Measurements from ENCODE around the gene INCA1. TPM values are rescaled to one million over a fixed set of nuclear protein-coding genes. Genes with fewer than 3 reads are reported as not detected.

Gene INCA1
- total RNA-seq, 1 donor from 2014 or later = 2.2 TPM

GRCh38 chr17:4987767-4988567 lies 9.4 kb downstream of the INCA1 start:
- no peak for DNase-seq (ENCODE audit: low spot score)
- Mint-ChIP-seq H3K27ac (ENCODE audit: unreplicated experiment) (no peak overlapping the region), H3K9me3 (ENCODE audit: unreplicated experiment) (no peaks in the 10 kb centered on the region), H3K4me1 (ENCODE audit: unreplicated experiment) (peaks cover 27% of the 10 kb centered on the region), H3K4me3 (ENCODE audit: unreplicated experiment) (peak overlapping the region; percentile 85), H3K36me3 (ENCODE audit: low read depth, unreplicated experiment) (peaks cover 18% of the 10 kb centered on the region), H3K27me3 (ENCODE audit: unreplicated experiment) (peaks cover 18% of the 10 kb centered on the region)
- TF ChIP-seq, protein P1, sequence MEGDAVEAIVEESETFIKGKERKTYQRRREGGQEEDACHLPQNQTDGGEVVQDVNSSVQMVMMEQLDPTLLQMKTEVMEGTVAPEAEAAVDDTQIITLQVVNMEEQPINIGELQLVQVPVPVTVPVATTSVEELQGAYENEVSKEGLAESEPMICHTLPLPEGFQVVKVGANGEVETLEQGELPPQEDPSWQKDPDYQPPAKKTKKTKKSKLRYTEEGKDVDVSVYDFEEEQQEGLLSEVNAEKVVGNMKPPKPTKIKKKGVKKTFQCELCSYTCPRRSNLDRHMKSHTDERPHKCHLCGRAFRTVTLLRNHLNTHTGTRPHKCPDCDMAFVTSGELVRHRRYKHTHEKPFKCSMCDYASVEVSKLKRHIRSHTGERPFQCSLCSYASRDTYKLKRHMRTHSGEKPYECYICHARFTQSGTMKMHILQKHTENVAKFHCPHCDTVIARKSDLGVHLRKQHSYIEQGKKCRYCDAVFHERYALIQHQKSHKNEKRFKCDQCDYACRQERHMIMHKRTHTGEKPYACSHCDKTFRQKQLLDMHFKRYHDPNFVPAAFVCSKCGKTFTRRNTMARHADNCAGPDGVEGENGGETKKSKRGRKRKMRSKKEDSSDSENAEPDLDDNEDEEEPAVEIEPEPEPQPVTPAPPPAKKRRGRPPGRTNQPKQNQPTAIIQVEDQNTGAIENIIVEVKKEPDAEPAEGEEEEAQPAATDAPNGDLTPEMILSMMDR (IDR thresholded peaks at IDR 0.05; ENCODE audit: unreplicated experiment) = no peak

GRCh38 chr17:4986951-4987766 lies 10.2 kb downstream of the INCA1 start, which contains the start of gene CAMTA2:
TSS of gene CAMTA2 (minus strand) at chr17:4987675. CDS start at chr17:4986222, 1,453 bp downstream.
- Mint-ChIP-seq H3K9me3 (ENCODE audit: unreplicated experiment) (no peaks in the 10 kb centered on the region), H3K4me3 (ENCODE audit: unreplicated experiment) (peak within 1 kb of the TSS; percentile 88), H3K27me3 (ENCODE audit: unreplicated experiment) (peaks cover 20% of the 10 kb centered on the region), H3K27ac (ENCODE audit: unreplicated experiment) (no peak within 1 kb of the TSS), H3K4me1 (ENCODE audit: unreplicated experiment) (peaks cover 27% of the 10 kb centered on the region), H3K36me3 (ENCODE audit: low read depth, unreplicated experiment) (peaks cover 24% of the 10 kb centered on the region)
- DNase-seq (ENCODE audit: low spot score) = peak; percentile 79
- TF ChIP-seq, protein P1 (IDR thresholded peaks at IDR 0.05; ENCODE audit: unreplicated experiment) = peak; percentile 82

DNA sequence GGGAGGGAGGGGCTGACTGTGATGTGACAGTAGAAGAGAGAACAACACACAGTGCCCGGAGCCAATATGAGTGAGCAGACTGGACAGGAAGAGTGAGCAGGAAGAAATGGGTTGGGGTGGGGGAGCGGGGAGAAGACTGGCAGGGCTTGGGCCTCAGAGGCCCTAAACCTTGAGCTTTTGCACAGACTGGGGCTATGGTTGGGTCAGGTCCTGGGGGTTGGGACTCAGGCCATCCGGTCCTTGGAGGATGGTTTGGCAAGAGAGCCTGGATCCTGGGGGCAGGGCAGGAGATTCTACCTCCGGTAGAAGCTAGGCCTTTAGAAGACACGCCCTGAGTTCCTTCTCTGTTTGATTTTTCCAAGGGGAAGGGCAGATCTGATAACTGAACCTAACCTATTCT lies 10.9 kb downstream of the INCA1 start:
- TF ChIP-seq, protein P1 (IDR thresholded peaks at IDR 0.05; ENCODE audit: unreplicated experiment) = no peak
- Mint-ChIP-seq H3K27me3 (ENCODE audit: unreplicated experiment) (peaks cover 20% of the 10 kb centered on the region), H3K36me3 (ENCODE audit: low read depth, unreplicated experiment) (peaks cover 25% of the 10 kb centered on the region), H3K9me3 (ENCODE audit: unreplicated experiment) (no peaks in the 10 kb centered on the region), H3K27ac (ENCODE audit: unreplicated experiment) (peak overlapping the region; percentile 48), H3K4me3 (ENCODE audit: unreplicated experiment) (peak overlapping the region; percentile 88), H3K4me1 (ENCODE audit: unreplicated experiment) (peaks cover 29% of the 10 kb centered on the region)
- no peak for DNase-seq (ENCODE audit: low spot score)

GRCh38 chr17:4982305-4982704 lies 15.0 kb downstream of the INCA1 start:
- TF ChIP-seq, protein P1 (IDR thresholded peaks at IDR 0.05; ENCODE audit: unreplicated experiment) = no peak
- DNase-seq (ENCODE audit: low spot score) = no peak
- H3K4me3 Mint-ChIP-seq (ENCODE audit: unreplicated experiment) = no peak overlapping the region
- H3K4me1 Mint-ChIP-seq (ENCODE audit: unreplicated experiment) = peaks cover 21% of the 10 kb centered on the region
- H3K36me3 Mint-ChIP-seq (ENCODE audit: low read depth, unreplicated experiment) = peaks cover 31% of the 10 kb centered on the region
- no peak overlapping the region for H3K27ac Mint-ChIP-seq (ENCODE audit: unreplicated experiment)
- peaks cover 9% of the 10 kb centered on the region for H3K27me3 Mint-ChIP-seq (ENCODE audit: unreplicated experiment)
- no peaks in the 10 kb centered on the region for H3K9me3 Mint-ChIP-seq (ENCODE audit: unreplicated experiment)
